Activated naive CD8-positive, alpha-beta T cell treated with anti-CD3 and anti-CD28 coated beads for 36 hours (primary cell): Measurements from ENCODE around the gene TIMM44. TPM values are rescaled to one million over a fixed set of nuclear protein-coding genes. Genes with fewer than 3 reads are reported as not detected.
"Not testable (repeated sequence)": the region's sequence is repeated elsewhere in the genome, so short reads cannot be mapped to it uniquely, and the experiment has no call there.

Experiments
- DNase-seq: peaks from one replicate; pipeline ENCODE4 v3.0.0; 2021
- H3K27ac Mint-ChIP-seq: one replicate; pipeline ENCODE4 v1.8.0; 2022; ENCODE audit warnings: mild to moderate bottlenecking, moderate library complexity, mixed read lengths
- H3K27me3 Mint-ChIP-seq: one replicate; pipeline ENCODE4 v1.8.0; 2022; ENCODE audit warnings: mild to moderate bottlenecking, mixed read lengths
- H3K36me3 Mint-ChIP-seq: one replicate; pipeline ENCODE4 v1.8.0; 2021; ENCODE audit warnings: mild to moderate bottlenecking, mixed read lengths
- H3K4me1 Mint-ChIP-seq: one replicate; pipeline ENCODE4 v1.8.0; 2021; ENCODE audit warnings: mixed read lengths
- H3K4me3 Mint-ChIP-seq: one replicate; pipeline ENCODE4 v1.8.0; 2022; ENCODE audit warnings: mild to moderate bottlenecking, moderate library complexity, mixed read lengths
- H3K9me3 Mint-ChIP-seq: one replicate; pipeline ENCODE4 v1.8.0; 2022; ENCODE audit warnings: mixed read lengths
- total RNA-seq, 2 experiments: library from RNA; stranded (reverse); gene quantifications; one replicate each; pipeline ENCODE4 v1.2.3, GENCODE V29; 2021

TIMM44 gene
- total RNA-seq, 2 experiments from 2014 or later: 125 to 136 TPM

DNA sequence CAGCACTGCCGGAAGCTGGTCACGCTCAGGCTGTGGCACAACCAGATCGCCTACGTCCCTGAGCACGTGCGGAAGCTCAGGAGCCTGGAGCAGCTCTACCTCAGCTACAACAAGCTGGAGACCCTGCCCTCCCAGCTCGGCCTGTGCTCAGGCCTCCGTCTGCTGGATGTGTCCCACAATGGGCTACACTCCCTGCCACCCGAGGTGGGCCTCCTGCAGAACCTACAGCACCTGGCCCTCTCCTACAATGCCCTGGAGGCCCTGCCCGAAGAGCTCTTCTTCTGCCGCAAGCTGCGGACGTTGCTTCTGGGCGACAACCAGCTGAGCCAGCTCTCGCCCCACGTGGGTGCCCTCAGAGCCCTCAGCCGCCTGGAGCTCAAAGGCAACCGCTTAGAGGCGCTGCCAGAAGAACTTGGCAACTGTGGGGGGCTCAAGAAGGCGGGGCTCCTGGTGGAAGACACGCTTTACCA is 43.0 kb downstream of the TIMM44 start:
- Mint-ChIP-seq H3K27ac (no peak overlapping the region), H3K9me3 (no peaks in the 10 kb centered on the region), H3K4me3 (no peak overlapping the region), H3K36me3 (peaks cover 10% of the 10 kb centered on the region), H3K4me1 (peaks cover 16% of the 10 kb centered on the region), H3K27me3 (peaks cover 6% of the 10 kb centered on the region)
- no peak for DNase-seq

DNA sequence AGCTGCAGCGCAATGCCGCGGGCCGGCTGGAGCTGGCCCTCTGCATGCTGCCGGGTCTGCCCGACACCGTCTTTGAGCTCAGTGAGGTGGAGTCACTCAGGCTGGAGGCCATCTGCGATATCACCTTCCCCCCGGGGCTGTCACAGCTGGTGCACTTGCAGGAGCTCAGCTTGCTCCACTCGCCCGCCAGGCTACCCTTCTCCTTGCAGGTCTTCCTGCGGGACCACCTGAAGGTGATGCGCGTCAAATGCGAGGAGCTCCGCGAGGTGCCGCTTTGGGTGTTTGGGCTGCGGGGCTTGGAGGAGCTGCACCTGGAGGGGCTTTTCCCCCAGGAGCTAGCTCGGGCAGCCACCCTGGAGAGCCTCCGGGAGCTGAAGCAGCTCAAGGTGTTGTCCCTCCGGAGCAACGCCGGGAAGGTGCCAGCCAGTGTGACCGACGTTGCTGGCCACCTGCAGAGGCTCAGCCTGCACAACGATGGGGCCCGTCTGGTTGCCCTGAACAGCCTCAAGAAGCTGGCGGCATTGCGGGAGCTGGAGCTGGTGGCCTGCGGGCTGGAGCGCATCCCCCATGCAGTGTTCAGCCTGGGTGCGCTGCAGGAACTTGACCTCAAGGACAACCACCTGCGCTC is 43.6 kb downstream of the TIMM44 start:
- DNase-seq: no peak
- Mint-ChIP-seq H3K4me3 (no peak overlapping the region), H3K9me3 (no peaks in the 10 kb centered on the region), H3K27ac (no peak overlapping the region), H3K27me3 (peaks cover 6% of the 10 kb centered on the region), H3K4me1 (peaks cover 12% of the 10 kb centered on the region), H3K36me3 (peaks cover 7% of the 10 kb centered on the region)

DNA sequence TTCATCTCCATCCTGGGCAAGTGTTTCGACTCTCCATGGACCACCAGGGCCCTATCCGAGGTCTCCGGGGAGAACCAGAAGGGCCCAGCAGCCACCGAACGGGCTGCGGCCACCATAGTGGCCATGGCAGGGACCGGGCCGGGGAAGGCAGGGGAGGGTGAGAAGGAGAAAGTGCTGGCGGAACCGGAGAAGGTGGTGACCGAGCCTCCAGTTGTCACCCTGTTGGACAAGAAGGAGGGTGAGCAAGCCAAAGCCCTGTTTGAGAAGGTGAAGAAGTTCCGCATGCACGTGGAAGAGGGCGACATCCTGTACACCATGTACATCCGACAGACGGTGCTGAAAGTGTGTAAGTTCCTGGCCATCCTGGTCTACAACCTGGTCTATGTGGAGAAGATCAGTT is 44.5 kb downstream of the TIMM44 start:
- DNase-seq: no peak
- Mint-ChIP-seq H3K27me3 (peaks cover 15% of the 10 kb centered on the region), H3K36me3 (peaks cover 2% of the 10 kb centered on the region), H3K4me1 (peaks cover 7% of the 10 kb centered on the region), H3K27ac (no peak overlapping the region), H3K4me3 (no peak overlapping the region), H3K9me3 (no peaks in the 10 kb centered on the region)

DNA sequence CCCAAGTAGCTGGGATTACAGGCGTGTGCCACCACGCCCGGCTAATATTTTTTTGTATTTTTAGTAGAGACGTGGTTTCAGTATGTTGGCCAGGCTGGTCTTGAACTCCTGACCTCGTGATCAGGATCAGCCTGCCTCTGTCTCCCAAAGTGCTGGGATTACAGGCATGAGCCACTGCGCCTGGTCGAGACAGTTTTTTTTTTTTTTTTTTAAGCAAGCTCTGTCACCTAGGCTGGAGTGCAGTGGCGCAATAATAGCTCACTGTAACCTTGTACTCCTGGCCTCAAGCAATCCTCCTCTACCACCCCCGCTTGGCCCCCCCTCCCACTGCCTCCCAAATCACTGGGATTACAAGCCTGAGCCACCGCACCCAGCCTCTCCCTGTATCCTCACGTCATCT is 46.2 kb downstream of the TIMM44 start:
- no peak overlapping the region for H3K4me3 Mint-ChIP-seq
- no peaks in the 10 kb centered on the region for H3K9me3 Mint-ChIP-seq
- no peak overlapping the region for H3K27ac Mint-ChIP-seq
- no peaks in the 10 kb centered on the region for H3K36me3 Mint-ChIP-seq
- no peak for DNase-seq
- H3K27me3 Mint-ChIP-seq: peaks cover 24% of the 10 kb centered on the region
- H3K4me1 Mint-ChIP-seq: peaks cover 2% of the 10 kb centered on the region

DNA sequence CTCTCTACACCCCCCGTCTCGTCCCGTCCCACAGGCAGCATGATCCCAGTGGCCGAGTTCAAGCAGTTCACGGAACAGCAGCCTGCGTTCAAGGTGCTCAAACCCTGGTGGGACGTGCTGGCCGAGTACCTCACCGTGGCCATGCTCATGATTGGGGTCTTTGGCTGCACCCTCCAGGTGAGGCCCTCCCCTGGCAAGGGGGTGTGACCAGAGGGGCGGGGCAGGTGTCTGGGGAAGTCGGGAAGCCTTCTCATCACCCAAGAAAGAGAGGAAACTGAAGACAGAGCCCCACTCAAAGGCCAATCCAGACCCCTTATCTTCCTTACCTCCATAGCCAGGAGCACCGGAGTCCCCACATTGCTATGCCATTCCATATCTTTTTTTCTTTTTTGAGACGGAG is 47.9 kb downstream of the TIMM44 start:
- Mint-ChIP-seq H3K36me3 (no peaks in the 10 kb centered on the region), H3K4me3 (no peak overlapping the region), H3K9me3 (no peaks in the 10 kb centered on the region), H3K27me3 (peaks cover 37% of the 10 kb centered on the region), H3K4me1 (peaks cover 2% of the 10 kb centered on the region), H3K27ac (no peak overlapping the region)
- no peak for DNase-seq

DNA sequence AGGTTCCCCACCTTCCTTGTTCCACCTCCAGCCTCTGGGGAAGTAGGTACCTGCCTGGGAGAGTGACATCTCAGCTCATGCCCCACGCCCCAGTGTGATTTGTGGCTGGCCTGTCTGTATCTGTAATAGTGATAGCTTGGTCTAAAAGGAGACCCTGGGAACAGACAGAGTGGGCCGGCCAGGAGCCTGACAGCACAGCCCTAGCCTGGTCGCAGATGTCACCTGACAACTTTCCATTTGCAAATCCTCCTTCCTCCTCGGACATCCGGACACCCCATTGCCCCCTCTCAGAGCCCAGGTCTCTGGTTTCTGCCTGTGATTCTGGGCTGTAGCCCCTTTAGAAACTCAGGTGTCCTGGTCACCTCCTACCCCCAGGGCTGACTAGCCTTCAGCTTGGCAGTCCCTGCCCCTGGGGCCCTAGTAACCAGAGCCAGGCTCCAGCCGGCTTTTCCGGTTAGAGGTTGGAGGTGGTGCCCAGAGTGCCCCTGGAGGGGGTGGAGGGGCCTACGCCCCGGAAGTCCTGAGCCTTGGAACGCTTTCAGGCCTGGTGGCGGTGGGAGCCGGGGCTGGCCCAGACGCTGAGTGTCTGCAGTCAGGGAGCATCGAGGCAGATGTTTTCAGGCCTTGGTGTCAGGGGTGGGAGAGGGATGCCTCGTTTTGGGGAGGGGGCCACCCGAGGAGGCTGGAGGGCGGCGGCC is 48.7 kb downstream of the TIMM44 start:
- Mint-ChIP-seq H3K27ac (no peak overlapping the region), H3K9me3 (no peaks in the 10 kb centered on the region), H3K36me3 (no peaks in the 10 kb centered on the region), H3K4me3 (no peak overlapping the region), H3K27me3 (peaks cover 43% of the 10 kb centered on the region), H3K4me1 (peaks cover 2% of the 10 kb centered on the region)
- DNase-seq: no peak

DNA sequence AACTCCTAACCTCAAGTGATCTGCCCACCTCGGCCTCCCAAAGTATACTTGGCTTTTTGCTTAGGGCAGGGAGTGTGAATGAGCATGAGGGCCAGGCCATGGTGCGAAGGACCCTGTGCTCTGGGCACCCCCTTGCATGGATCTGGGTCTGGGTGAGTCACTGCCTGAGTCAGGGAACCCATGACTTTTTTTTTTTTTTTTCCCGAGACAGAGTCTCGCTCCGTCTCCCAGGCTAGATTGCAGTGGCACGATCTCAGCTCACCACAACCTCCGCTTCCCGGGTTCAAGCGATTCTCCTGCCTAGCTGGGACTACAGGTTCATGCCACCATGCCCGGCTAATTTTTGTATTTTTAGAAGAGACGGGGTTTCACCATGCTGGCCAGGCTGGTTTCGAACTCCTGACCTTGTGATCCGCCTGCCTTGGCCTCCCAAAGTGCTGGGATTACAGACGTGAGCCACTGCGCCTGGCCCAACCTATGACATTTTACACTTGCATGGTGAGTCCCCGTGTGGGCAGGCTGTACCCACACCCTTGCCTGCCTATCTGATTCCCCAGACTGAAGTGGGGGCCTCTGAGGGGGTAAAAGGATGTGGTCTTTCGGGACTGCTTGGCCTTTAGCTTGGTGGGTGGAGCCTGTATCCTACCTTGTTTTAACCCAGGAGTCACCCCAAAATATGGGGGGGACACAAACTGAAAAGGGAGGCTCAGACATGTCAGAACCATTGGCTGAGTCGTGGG is 49.9 kb downstream of the TIMM44 start:
- H3K4me3 Mint-ChIP-seq, H3K36me3 Mint-ChIP-seq, H3K9me3 Mint-ChIP-seq, H3K27ac Mint-ChIP-seq, H3K4me1 Mint-ChIP-seq, DNase-seq: not testable (repeated sequence)
- peaks cover 53% of the 10 kb centered on the region for H3K27me3 Mint-ChIP-seq

DNA sequence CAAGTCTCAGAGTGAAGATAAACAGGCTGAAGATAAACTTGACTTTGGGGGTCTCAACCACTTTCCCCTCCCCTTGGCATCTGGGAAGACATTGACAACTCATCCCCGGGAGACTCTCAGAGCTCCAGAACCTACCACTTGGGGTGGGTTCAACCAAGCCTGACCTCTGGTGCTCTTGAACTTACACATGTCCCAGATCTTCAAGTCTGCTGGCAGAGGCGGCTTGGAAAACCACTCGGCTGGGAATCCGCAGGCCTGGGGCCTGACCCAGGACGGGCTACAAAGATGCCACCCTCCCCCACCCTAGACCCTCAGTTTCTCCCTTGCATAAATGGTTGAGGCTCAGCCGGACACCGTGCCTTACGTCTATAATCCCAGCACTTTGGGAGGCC is 54.6 kb downstream of the TIMM44 start:
- no peak for DNase-seq
- no peak overlapping the region for H3K27ac Mint-ChIP-seq
- peaks cover 56% of the 10 kb centered on the region for H3K27me3 Mint-ChIP-seq
- peaks cover under 1% of the 10 kb centered on the region for H3K4me1 Mint-ChIP-seq
- H3K9me3 Mint-ChIP-seq: no peaks in the 10 kb centered on the region
- H3K36me3 Mint-ChIP-seq: no peaks in the 10 kb centered on the region
- no peak overlapping the region for H3K4me3 Mint-ChIP-seq

DNA sequence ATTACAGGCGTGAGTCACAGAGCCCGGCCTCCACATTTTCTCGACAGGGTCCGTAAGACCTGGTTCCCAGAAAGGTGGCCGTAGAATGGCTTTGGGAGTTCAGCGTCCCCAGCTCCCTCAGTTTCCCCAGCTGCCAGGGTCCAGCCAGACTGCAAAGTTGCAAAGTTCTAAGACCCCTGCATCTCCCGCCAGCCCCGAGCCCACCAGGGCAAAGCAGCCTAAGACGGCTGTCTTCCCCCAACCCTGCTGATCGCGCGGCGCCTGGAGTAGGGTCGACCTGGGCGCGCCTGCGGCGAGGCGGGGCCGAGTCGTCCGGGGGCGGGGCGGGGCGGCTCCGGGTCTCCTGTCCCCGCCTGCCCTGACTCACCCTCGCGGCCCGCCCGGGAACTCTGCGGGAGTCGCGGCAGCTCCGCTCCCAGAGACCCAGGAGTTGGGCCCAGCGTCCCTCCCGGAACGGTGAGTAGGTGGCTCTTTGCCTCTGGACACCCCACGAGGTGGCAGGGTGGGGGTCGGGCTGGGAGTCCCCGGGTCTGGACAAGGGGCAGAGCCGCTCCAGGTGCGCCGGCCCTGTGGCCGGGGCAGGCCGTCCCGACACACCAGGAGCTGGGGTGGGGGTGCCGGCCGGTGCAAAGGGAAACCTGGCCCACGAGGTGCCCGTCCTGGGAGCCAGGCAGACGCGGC is 55.2 kb downstream of the TIMM44 start, which contains the start of gene LRRC8E:
Gene LRRC8E, plus strand, starts transcription at position 366 of the 681 bp plus-strand sequence. CDS start 7,094 bp downstream, outside the sequence.
- Mint-ChIP-seq H3K27ac (no peak within 1 kb of the TSS), H3K27me3 (peaks cover 52% of the 10 kb centered on the region), H3K4me1 (no peaks in the 10 kb centered on the region), H3K9me3 (no peaks in the 10 kb centered on the region), H3K4me3 (no peak within 1 kb of the TSS), H3K36me3 (no peaks in the 10 kb centered on the region)
- peak; percentile 61 for DNase-seq

DNA sequence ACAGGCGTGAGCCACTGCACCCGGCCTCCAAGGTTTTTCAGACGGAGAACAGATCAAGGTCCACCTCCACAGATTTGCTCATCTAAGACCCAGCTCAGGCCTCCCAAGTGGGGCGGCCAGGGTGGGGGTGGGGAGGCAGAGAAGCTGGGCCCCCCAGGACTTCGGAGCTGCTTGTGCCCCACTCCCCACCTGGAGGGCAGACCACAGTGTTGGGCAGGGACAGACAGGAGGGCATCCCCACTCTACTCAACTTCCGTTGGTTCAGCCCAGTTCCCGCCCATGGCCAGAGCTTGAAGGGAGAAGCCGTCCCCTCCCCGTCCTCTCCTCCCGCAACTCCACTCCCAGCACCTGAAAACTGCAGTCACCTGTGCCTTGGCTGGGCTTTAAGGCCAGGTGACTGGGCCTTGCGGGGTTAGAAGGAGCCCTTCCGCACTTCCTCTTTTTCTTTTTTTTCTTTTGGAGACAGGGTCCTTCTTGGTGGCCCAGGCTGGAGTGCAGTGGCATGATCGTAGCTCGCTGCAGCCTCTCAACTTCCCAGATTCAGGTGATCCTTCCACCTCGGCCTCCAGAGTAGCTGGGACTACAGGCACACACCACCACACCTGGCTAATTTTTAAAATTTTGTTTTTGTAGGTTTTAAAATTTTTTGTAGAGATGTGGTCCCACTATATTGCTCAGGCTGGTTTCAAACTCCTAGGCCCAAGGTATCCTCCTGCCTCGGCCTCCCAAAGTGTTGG is 55.9 kb downstream of the TIMM44 start:
- Mint-ChIP-seq H3K36me3 (no peaks in the 10 kb centered on the region), H3K27ac (no peak overlapping the region), H3K4me1 (no peaks in the 10 kb centered on the region), H3K4me3 (no peak overlapping the region), H3K9me3 (no peaks in the 10 kb centered on the region), H3K27me3 (peaks cover 45% of the 10 kb centered on the region)
- DNase-seq: no peak

DNA sequence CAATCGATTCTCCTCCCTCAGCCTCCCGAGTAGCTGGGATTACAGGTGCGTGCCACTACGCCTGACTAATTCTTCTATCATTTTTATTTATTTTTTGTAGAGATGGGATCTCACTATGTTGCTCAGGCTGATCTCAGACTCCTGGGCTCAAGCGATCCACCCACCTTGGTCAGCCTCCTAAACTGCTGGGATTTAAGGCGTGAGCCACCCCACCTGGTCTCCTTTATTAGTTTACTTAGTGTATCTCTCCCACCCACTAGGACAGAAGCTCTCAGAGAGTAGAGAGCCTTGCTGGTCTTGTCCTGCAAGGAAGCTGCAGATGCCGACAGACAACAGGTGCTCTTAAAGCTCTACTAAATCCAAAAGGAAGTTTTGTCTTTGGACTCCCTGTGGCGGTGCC is 57.6 kb downstream of the TIMM44 start:
- Mint-ChIP-seq H3K4me3 (no peak overlapping the region), H3K27me3 (peaks cover 30% of the 10 kb centered on the region), H3K27ac (no peak overlapping the region), H3K36me3 (no peaks in the 10 kb centered on the region), H3K9me3 (no peaks in the 10 kb centered on the region), H3K4me1 (no peaks in the 10 kb centered on the region)
- no peak for DNase-seq

DNA sequence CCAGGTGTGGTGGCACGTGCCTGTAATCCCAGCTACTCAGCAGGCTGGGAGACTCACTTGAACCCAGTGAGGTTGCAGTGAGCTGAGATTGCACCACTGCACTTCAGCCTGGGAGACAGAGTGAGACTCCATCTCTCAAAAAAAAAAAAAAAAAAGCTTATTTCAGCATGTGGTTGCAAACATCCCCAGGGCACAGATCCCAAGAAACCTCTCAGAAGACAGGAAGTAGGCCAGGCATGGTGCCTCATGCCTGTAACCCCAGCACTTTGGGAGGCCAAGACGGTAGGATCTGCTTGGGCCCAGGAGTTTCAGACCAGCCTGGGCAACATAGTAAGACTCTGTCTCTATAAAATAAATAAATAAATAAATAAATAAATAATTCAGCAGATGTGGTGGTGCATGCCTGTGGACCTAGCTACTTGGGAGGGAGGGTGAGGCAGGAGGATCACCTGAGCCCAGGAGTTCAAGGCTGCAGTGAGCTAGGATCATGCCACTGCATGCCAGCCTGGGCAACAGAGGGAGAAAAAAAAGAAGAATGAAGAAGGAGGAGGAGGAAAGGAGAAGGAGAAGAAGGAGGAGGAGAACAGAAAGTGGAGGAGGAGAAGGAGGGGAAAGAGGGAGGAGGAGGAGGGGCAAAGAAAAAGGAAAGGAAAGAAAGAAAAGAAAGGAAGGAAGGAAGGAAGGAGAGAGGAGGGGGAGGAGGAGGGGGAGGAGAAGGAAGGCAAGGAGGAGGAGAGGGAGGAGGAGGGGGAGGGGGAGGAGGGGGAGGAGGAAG is 59.5 kb downstream of the TIMM44 start:
- Mint-ChIP-seq H3K4me3 (no peak overlapping the region), H3K27me3 (peaks cover 16% of the 10 kb centered on the region), H3K9me3 (no peaks in the 10 kb centered on the region), H3K4me1 (no peaks in the 10 kb centered on the region), H3K27ac (no peak overlapping the region), H3K36me3 (no peaks in the 10 kb centered on the region)
- no peak for DNase-seq

DNA sequence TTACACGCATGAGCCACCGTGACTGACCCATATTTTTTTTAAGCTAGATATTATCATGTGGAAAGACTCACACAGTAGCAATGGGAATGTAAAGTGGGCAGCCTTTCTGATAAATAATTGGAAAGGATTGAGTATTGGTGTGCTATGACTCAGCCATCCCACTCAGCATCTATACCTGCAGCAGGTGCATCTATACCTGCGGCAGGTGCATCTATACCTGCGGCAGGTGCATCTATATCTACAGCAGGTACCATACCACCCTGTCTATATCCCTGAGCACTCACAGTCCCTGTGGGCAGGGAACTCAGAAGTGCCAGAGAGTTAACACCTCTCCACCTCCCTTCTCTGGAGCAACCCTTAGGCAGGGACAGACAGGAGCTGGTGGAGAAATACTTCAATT is 60.4 kb downstream of the TIMM44 start:
- H3K4me1 Mint-ChIP-seq: no peaks in the 10 kb centered on the region
- H3K36me3 Mint-ChIP-seq: no peaks in the 10 kb centered on the region
- H3K4me3 Mint-ChIP-seq: no peak overlapping the region
- peaks cover 12% of the 10 kb centered on the region for H3K27me3 Mint-ChIP-seq
- no peak for DNase-seq
- no peaks in the 10 kb centered on the region for H3K9me3 Mint-ChIP-seq
- H3K27ac Mint-ChIP-seq: no peak overlapping the region

DNA sequence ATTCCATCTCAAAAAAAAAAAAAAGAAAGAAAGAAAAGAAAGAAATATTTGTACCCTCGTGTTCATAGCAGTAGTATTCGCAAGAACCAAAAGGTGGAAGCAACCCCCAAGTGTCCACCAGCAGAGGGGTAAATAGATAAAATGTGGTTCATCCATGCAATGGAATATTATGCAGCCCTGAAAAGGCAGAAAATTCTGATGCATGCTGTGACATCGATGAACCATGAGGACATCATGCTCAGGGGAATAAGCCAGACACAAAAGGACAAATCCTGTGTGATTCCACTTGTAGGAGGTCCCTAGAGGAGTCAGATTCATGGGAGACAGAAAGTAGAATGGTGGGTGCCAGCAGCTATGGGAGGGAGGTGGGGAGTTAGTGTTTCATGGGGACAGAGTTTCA is 61.6 kb downstream of the TIMM44 start:
- H3K9me3 Mint-ChIP-seq: no peaks in the 10 kb centered on the region
- H3K4me1 Mint-ChIP-seq: no peaks in the 10 kb centered on the region
- H3K4me3 Mint-ChIP-seq: no peak overlapping the region
- no peak for DNase-seq
- no peak overlapping the region for H3K27ac Mint-ChIP-seq
- H3K36me3 Mint-ChIP-seq: no peaks in the 10 kb centered on the region
- H3K27me3 Mint-ChIP-seq: peaks cover 9% of the 10 kb centered on the region
